Spleen (tissue), 11 donors: ENCODE results near the gene SKIDA1. TPM values are rescaled to one million over a fixed set of nuclear protein-coding genes. Genes with fewer than 3 reads are reported as not detected.
A peak's percentile ranks its signal among the peaks of the same experiment; 100 is the strongest.

Source experiments
- DNase-seq: peaks from one replicate; pipeline ENCODE4 v3.0.0-alpha.2; 2020
- H3K27ac ChIP-seq, 8 donors: fragments of 200-600 bp; sonication (generic) in 7 of 8; 1 replicate in 4 of 8; 2 replicates in 4 of 8; pipeline versions ENCODE4 v1.5.0 to v1.8.0; 2016 to 2021; ENCODE audit warnings: inconsistent platforms in 4 of 8, mild to moderate bottlenecking in 4 of 8, moderate library complexity in 1 of 8
- H3K27me3 ChIP-seq, 7 donors: fragments of 200-600 bp; sonication (generic) in 6 of 7; replicated peaks in 1 of 7; 1 replicate in 4 of 7; 2 replicates in 3 of 7; pipeline versions ENCODE4 v1.5.0 to v1.8.0; 2016 to 2021; ENCODE audit warnings: inconsistent platforms in 3 of 7, mild to moderate bottlenecking in 1 of 7
- H3K36me3 ChIP-seq, 6 donors: fragments of 200-600 bp; sonication (generic) in 5 of 6; 1 replicate in 4 of 6; 2 replicates in 2 of 6; pipeline versions ENCODE4 v1.5.0 to v1.8.0; 2016 to 2021; ENCODE audit warnings: inconsistent platforms in 2 of 6
- H3K4me1 ChIP-seq, 6 donors: fragments of 200-600 bp; sonication (generic) in 5 of 6; 1 replicate in 3 of 6; 2 replicates in 3 of 6; pipeline versions ENCODE4 v1.5.0 to v1.8.0; 2016 to 2021; ENCODE audit warnings: inconsistent platforms in 3 of 6
- H3K4me3 ChIP-seq, 8 donors: fragments of 200-600 bp; sonication (generic) in 7 of 8; 1 replicate in 4 of 8; 2 replicates in 4 of 8; pipeline versions ENCODE4 v1.5.0 to v1.8.0; 2016 to 2021; ENCODE audit warnings: inconsistent platforms in 4 of 8, mild to moderate bottlenecking in 4 of 8, moderate library complexity in 2 of 8
- H3K9me3 ChIP-seq, 8 donors: fragments of 200-600 bp; sonication (generic) in 7 of 8; 1 replicate in 4 of 8; 2 replicates in 4 of 8; pipeline versions ENCODE4 v1.5.0 to v1.8.0; 2016 to 2021; ENCODE audit warnings: inconsistent platforms in 4 of 8
- POLR2A ChIP-seq, 3 donors: fragments of 450-650 bp; IDR thresholded peaks; one replicate each; pipeline ENCODE4 v1.5.1; 2017; ENCODE audit warnings: antibody characterized with exemption in 3 of 3, mild to moderate bottlenecking in 1 of 3
- POLR2AphosphoS5 ChIP-seq, 3 donors: sonication (generic); formaldehyde crosslinking; IDR thresholded peaks; one replicate each; pipeline ENCODE4 v1.5.1; 2017; ENCODE audit warnings: antibody characterized with exemption in 3 of 3
- WGBS, 5 donors: extraction: QIAGEN DNeasy Blood & Tissue Kit in 3 of 5; methylation state at CpG; one replicate each; pipeline versions ENCODE4 v1.1.5 to v1.1.7; 2013 to 2018; 5-methylcytosine and 5-hydroxymethylcytosine counted together
- intact Hi-C: fragments of 100-400 bp; cut with DNase I; formaldehyde crosslinking; loops from one replicate; pipeline ENCODE4 v1.15.0; 2023; ENCODE audit warnings: low total_unique reads
- polyA plus RNA-seq, 3 donors: library from polyadenylated mRNA; stranded (reverse); fragments of 200-250 nt; gene quantifications; one replicate each; pipeline ENCODE4 v1.2.1, GENCODE V29; 2013
- total RNA-seq, 7 donors: library from RNA; depleted of rRNA in 3 of 7; stranded (reverse); fragments of >200 nt in 3 of 7; fragmentation: NEBNext Ultra II Directional in 4 of 7; extraction: Animal tissue kit (Norgen Biotek cat#: 25700) in 4 of 7; gene quantifications; one replicate each; pipeline versions ENCODE4 v1.1.0 to v1.2.1, GENCODE V29; 2016 to 2021
- TF ChIP-seq, protein P1 (sequence below), 11 experiments: fragments of 200-600 bp in 7 of 11; fragments of 450-650 bp in 4 of 11; sonication (generic) in 4 of 11; IDR thresholded peaks in 8 of 11; conservative IDR thresholded peaks in 3 of 11; 1 replicate in 7 of 11; 2 replicates in 4 of 11; pipeline versions ENCODE4 v1.4.0 to v1.8.0; 2016 to 2021; ENCODE audit warnings: antibody characterized with exemption in 11 of 11, inconsistent platforms in 4 of 11, mild to moderate bottlenecking in 1 of 11
- donor health status: healthy with polysubstance abuse.
- donor health status: DM: no; HTN: no; CAD: no; lungs with moderate emphysema.
- donor health status: DM: no; HTN: no; CAD: no.
- donor health status: Bipolar disorder and iron deficiency.
- donor health status: healthy.
- donor health status: DM: no; HTN: no; CAD: no.
- donor health status: DM: yes; HTN: yes; CAD: no.

The SKIDA1 gene
- total and polyA plus RNA-seq, 10 donors, result 0.14 to 0.91 (median 0.44) TPM; not detected in 1

DNA sequence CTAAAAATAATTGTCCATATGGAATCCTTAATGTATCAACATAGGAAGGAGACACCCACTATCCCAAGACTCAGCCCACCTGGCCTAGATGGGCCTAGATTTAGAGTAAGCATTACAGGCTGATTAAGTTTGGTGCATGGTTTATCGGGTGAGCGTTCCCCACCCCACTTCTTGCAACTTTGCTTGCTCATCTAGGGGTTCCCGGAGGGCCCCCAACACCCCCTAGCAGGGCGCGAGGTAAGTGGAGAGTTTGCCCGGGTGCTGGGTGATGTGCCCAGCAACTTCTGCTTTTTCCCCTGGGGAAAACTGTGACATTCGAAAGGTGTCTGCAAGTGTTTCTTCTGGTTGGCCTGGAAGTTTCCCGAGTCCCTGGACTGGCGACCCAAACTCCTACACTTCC is 31.7 kb downstream of the SKIDA1 start:
- WGBS, 5 donors, result 28 to 53% (median 33%) methylated on average over 6 to 9 of the region's 9 CpGs
- peak overlapping the region in 5 of 8 donors; percentile 66 to 83 (median 75) for H3K4me3 ChIP-seq
- H3K27me3 ChIP-seq, result peaks cover 0 to 54% (median 31%) of the 10 kb centered on the region in 7 donors
- no peaks in the 10 kb centered on the region for H3K9me3 ChIP-seq
- DNase-seq, result peak; percentile 71
- no peak for TF ChIP-seq POLR2AphosphoS5 (IDR thresholded peaks at IDR 0.05)
- TF ChIP-seq, protein P1, sequence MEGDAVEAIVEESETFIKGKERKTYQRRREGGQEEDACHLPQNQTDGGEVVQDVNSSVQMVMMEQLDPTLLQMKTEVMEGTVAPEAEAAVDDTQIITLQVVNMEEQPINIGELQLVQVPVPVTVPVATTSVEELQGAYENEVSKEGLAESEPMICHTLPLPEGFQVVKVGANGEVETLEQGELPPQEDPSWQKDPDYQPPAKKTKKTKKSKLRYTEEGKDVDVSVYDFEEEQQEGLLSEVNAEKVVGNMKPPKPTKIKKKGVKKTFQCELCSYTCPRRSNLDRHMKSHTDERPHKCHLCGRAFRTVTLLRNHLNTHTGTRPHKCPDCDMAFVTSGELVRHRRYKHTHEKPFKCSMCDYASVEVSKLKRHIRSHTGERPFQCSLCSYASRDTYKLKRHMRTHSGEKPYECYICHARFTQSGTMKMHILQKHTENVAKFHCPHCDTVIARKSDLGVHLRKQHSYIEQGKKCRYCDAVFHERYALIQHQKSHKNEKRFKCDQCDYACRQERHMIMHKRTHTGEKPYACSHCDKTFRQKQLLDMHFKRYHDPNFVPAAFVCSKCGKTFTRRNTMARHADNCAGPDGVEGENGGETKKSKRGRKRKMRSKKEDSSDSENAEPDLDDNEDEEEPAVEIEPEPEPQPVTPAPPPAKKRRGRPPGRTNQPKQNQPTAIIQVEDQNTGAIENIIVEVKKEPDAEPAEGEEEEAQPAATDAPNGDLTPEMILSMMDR (IDR thresholded peaks at IDR 0.05 in 8 of 11, conservative IDR thresholded peaks at IDR 0.05 in 3 of 11), result no peak
- TF ChIP-seq POLR2A (IDR thresholded peaks at IDR 0.05), result no peak
- intact Hi-C loops, result loop anchor here (10.0 kb wide), 1 partner anchor 461 kb away; no protein-coding TSS in a partner anchor
- no peak overlapping the region for H3K27ac ChIP-seq
- H3K36me3 ChIP-seq, result no peaks in the 10 kb centered on the region
- H3K4me1 ChIP-seq, result peaks cover 15 to 43% (median 39%) of the 10 kb centered on the region in 6 donors

DNA sequence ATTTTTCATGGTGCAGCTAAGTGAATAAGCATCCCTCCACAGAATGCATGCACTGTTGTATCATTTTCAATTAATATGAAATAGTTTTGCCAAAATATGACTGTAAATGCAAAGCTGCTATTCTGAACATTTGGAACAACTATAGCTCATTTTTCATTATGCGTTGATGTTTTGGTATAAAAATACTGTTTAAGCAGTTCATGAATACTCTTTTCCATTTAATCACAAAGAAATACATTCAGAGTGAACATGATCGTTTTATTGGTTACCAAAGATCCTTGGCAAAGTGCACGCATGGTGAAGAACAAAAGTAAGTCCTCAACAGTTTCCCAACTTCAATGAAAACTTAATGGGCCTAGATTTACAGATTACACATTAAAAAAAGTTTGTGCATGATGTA is 33.1 kb downstream of the SKIDA1 start:
- Histone ChIP-seq H3K4me3 (no peak overlapping the region), H3K9me3 (no peaks in the 10 kb centered on the region), H3K27ac (no peak overlapping the region), H3K4me1 (peaks cover 15 to 39% (median 36%) of the 10 kb centered on the region in 6 donors), H3K36me3 (no peaks in the 10 kb centered on the region), H3K27me3 (peaks cover 0 to 40% (median 25%) of the 10 kb centered on the region in 7 donors)
- DNase-seq, result no peak
- WGBS, 5 donors, result 86 to 95% (median 91%) methylated on average over 3 of the region's 3 CpGs
- intact Hi-C loops, result loop anchor here (10.0 kb wide), 1 partner anchor 462 kb away; no protein-coding TSS in a partner anchor
- TF ChIP-seq POLR2AphosphoS5 (IDR thresholded peaks at IDR 0.05) (no peak), POLR2A (IDR thresholded peaks at IDR 0.05) (no peak)
- TF ChIP-seq, protein P1 (IDR thresholded peaks at IDR 0.05 in 8 of 11, conservative IDR thresholded peaks at IDR 0.05 in 3 of 11), result no peak

DNA sequence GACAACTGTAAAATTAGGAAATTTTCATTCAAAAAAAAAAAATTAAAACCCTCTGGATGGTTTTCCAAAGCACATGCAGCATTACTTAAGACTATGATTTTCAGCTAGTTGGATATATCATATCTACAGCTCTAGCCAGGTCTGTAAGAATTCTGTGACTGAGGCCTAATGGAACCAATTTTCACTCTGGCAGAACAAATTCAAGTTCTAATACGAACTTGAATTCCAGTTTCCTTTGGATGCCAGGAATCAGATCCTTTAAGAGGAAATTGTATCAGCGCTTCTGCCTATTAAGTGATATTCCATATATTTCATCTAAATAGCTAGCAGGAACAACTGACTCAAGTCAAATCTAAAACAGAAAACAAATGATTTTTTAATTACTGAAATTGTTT is 34.8 kb downstream of the SKIDA1 start:
- intact Hi-C loops, result loop anchor here (10.0 kb wide), 1 partner anchor 464 kb away; no protein-coding TSS in a partner anchor
- Histone ChIP-seq H3K9me3 (no peaks in the 10 kb centered on the region), H3K4me1 (peaks cover 10 to 22% (median 20%) of the 10 kb centered on the region in 6 donors), H3K36me3 (no peaks in the 10 kb centered on the region), H3K27me3 (peaks cover 0 to 24% (median 14%) of the 10 kb centered on the region in 7 donors), H3K27ac (no peak overlapping the region), H3K4me3 (no peak overlapping the region)
- TF ChIP-seq, protein P1 (IDR thresholded peaks at IDR 0.05 in 8 of 11, conservative IDR thresholded peaks at IDR 0.05 in 3 of 11), result no peak
- WGBS, 5 donors, result 77 to 93% (median 87%) methylated on average over 2 of the region's 2 CpGs
- no peak for DNase-seq

DNA sequence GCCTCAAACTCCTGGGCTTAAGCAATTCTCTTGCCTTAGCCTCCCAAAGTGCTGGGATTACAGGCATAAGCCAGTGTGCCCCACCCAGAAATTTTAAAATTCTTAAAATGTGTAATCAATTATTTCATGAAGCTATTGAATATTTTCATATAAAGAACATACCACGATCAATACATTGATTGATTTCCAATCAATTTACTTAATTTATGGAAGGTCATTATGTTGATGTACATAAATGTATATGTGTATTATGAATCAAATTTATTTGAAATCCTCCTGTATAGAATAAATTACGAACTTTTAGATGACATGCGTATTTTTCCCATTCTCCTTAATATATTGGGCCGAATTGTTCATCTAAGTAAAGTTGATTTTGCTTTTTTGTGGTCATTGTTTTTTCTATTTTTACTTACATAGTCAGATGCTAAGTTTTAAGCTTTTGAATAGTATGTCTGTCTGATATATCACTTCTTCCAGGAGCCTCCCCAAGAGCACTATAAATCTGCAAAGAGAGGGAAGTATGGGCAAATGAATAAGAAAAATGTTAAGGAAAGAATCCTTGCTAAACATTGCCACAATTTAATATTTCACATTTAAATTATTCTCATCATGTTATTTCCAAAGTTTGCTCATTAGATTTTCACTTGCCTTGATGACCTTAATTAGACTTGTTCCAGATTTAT is 35.3 kb downstream of the SKIDA1 start:
- TF ChIP-seq POLR2AphosphoS5 (IDR thresholded peaks at IDR 0.05) (no peak), POLR2A (IDR thresholded peaks at IDR 0.05) (no peak)
- TF ChIP-seq, protein P1 (IDR thresholded peaks at IDR 0.05 in 8 of 11, conservative IDR thresholded peaks at IDR 0.05 in 3 of 11), result no peak

More for the DNA sequence above, 35.3 kb downstream of the SKIDA1 start:
- Histone ChIP-seq H3K4me1 (peaks cover 6 to 16% (median 15%) of the 10 kb centered on the region in 6 donors), H3K36me3 (no peaks in the 10 kb centered on the region), H3K4me3 (no peak overlapping the region), H3K9me3 (no peaks in the 10 kb centered on the region), H3K27ac (no peak overlapping the region), H3K27me3 (peaks cover 0 to 20% (median 14%) of the 10 kb centered on the region in 7 donors)
- WGBS, 5 donors, result 90 to 95% (median 91%) methylated on average over 4 of the region's 4 CpGs
- no peak for DNase-seq
- intact Hi-C loops, result loop anchor here (10.0 kb wide), 1 partner anchor 465 kb away; no protein-coding TSS in a partner anchor
